GM06990 (cell line): ENCODE data around the gene ZNF407.

ENCODE experiments used
- DNase-seq: peaks from one replicate; pipeline ENCODE4 v3.0.0-alpha.2; 2011; ENCODE audit not compliant: insufficient read length; ENCODE audit errors: extremely low read depth
- H3K27me3 ChIP-seq: replicated peaks from 2 replicates; pipeline ENCODE4 v1.6.0; 2011; ENCODE audit warnings: low read length; ENCODE audit not compliant: control insufficient read depth, insufficient read depth
- H3K36me3 ChIP-seq: 2 replicates; pipeline ENCODE4 v1.5.1; 2011; ENCODE audit warnings: low read length; ENCODE audit not compliant: control insufficient read depth, insufficient read depth
- H3K4me3 ChIP-seq: replicated peaks from 2 replicates; pipeline ENCODE4 v1.5.1; 2011; ENCODE audit warnings: low read depth, mild to moderate bottlenecking, control low read depth, low read length
- CTCF ChIP-seq: IDR thresholded peaks from 2 replicates; pipeline ENCODE4 v1.5.1; 2011; ENCODE audit warnings: low read length, control low read depth, mild to moderate bottlenecking, inconsistent platforms; ENCODE audit not compliant: insufficient read depth, poor library complexity, severe bottlenecking

Gene ZNF407

GRCh38 chr18:74905247-74905646 is 307.6 kb downstream of the ZNF407 start:
- TF ChIP-seq CTCF, result no peak
- Histone ChIP-seq H3K27me3 (no peaks in the 10 kb centered on the region), H3K4me3 (no peak overlapping the region), H3K36me3 (no peaks in the 10 kb centered on the region; the same call in 1 of the 2 replicates)
- no peak for DNase-seq

GRCh38 chr18:74906184-74906583 is 308.5 kb downstream of the ZNF407 start:
- TF ChIP-seq CTCF, result no peak
- H3K4me3 ChIP-seq, result no peak overlapping the region
- no peaks in the 10 kb centered on the region; the same call in 1 of the 2 replicates for H3K36me3 ChIP-seq
- DNase-seq, result no peak
- no peaks in the 10 kb centered on the region for H3K27me3 ChIP-seq

GRCh38 chr18:74914052-74914591 is 316.5 kb downstream of the ZNF407 start:
- no peak for TF ChIP-seq CTCF
- Histone ChIP-seq H3K4me3 (no peak overlapping the region), H3K27me3 (no peaks in the 10 kb centered on the region), H3K36me3 (no peaks in the 10 kb centered on the region)
- no peak for DNase-seq

- Histone ChIP-seq H3K4me3 (no peak overlapping the region), H3K27me3 (no peaks in the 10 kb centered on the region)
Measured at GRCh38 chr18:74914648-74915047, 317.0 kb downstream of the ZNF407 start.

GRCh38 chr18:74916773-74917393 is 319.2 kb downstream of the ZNF407 start:
- H3K36me3 ChIP-seq, result no peaks in the 10 kb centered on the region; the same call in 1 of the 2 replicates
- H3K27me3 ChIP-seq, result no peaks in the 10 kb centered on the region
- no peak for TF ChIP-seq CTCF
- H3K4me3 ChIP-seq, result no peak overlapping the region
- DNase-seq, result no peak

More at GRCh38 chr18:74914648-74915047, 317.0 kb downstream of the ZNF407 start:
- no peak for TF ChIP-seq CTCF
- no peak for DNase-seq
- H3K36me3 ChIP-seq, result no peaks in the 10 kb centered on the region
